ENCODE results near the gene RPL29.

DNA sequence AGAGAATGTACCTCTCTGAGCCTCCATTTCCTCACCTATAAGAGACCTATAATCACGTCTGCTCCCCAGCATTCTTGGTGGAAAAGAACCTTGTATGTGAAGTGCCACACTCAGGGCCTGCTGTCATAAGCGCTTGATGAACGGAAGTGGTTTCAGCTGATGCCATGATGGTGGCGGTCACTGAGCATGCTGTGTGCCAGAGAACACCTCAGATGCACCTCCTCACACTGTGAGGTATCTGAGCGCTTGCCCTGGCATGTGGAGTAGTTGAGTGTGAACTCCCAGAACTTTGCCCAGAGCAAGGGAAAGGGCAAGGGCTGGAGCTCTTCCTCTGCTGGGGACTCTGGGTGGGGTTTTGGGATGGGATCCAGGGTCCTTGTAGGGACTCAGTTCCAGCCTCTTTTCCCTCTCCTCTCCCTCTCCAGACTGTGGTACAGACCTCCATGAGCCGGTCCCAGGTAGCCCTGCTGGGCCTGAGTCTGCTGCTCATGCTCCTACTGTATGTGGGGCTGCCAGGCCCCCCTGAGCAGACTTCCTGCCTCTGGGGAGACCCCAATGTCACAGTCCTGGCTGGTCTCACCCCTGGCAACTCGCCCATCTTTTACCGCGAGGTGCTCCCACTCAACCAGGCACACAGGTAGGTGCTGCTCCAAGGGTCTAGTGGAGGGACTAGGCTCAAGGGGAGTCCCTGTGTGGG is 18.1 kb downstream of the RPL29 start:
- TF ChIP-seq, protein P1, sequence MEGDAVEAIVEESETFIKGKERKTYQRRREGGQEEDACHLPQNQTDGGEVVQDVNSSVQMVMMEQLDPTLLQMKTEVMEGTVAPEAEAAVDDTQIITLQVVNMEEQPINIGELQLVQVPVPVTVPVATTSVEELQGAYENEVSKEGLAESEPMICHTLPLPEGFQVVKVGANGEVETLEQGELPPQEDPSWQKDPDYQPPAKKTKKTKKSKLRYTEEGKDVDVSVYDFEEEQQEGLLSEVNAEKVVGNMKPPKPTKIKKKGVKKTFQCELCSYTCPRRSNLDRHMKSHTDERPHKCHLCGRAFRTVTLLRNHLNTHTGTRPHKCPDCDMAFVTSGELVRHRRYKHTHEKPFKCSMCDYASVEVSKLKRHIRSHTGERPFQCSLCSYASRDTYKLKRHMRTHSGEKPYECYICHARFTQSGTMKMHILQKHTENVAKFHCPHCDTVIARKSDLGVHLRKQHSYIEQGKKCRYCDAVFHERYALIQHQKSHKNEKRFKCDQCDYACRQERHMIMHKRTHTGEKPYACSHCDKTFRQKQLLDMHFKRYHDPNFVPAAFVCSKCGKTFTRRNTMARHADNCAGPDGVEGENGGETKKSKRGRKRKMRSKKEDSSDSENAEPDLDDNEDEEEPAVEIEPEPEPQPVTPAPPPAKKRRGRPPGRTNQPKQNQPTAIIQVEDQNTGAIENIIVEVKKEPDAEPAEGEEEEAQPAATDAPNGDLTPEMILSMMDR (IDR thresholded peaks at IDR 0.05), result no peak
- no peak for TF ChIP-seq POLR2AphosphoS5 (IDR thresholded peaks at IDR 0.05)

Measured in esophagus muscularis mucosa (tissue), 3 donors.